Effector CD4-positive, alpha-beta T cell (primary cell): ENCODE results near the gene LRFN4.
"Not testable (repeated sequence)": the region's sequence is repeated elsewhere in the genome, so short reads cannot be mapped to it uniquely, and the experiment has no call there.

Experiments
- DNase-seq: peaks from one replicate; pipeline ENCODE4 v3.0.0-alpha.2; 2020
- total RNA-seq: gene quantifications from one replicate; lab custom pipeline; 2026; lab: John Stamatoyannopoulos, UW

Gene LRFN4
- 8.3 reads per million, percentile 28 among the genes with 10 or more reads in this experiment for total RNA-seq

- DNase-seq: peak; percentile 50
Measured at GRCh38 chr11:66856496-66857233, at the start of gene LRFN4. Gene LRFN4, plus strand, starts transcription at chr11:66857064. Its CDS starts 681 bp downstream, at chr11:66857745.

DNA sequence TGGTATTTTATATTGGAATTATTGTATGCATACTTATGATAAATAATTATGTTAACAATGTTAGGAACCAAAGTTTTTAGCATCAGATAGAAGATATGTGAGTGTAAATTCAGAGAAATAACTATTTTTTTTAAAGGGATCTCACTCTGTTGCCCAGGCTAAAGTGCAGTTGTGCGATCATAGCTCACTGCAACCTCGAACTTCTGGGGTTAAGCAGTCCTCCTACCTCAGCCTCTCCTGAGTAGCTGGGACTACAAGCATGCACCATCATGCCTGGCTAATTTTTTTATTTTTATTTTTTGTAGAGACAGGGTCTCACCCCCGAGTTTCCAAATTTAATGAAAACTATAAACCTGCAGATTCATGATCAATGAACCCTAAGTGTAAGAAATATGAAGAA lies 47.3 kb upstream of the LRFN4 start:
- no peak for DNase-seq

GRCh38 chr11:66810576-66811185 lies 46.2 kb upstream of the LRFN4 start:
- DNase-seq: no peak

DNA sequence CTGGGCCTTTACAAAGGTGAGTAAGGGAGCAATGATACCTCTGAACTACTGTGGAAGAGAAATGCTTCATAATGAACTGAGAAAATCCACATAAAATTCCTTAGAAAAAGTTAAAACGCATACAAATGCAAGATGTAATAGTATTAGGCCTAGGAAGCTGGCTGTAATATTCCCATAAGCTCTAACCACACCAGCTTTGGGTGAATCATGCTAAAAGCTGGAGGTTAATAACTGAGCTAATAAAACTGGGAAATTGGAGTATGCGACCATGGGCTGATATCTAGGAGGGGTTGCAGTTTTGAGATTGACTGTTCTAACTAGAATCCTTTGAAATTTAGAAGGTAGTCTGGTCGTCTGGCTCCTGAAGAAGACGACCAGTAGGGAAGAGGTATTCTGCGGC lies 42.2 kb upstream of the LRFN4 start:
- DNase-seq: no peak

GRCh38 chr11:66815646-66816045 lies 41.2 kb upstream of the LRFN4 start:
- no peak for DNase-seq

- no peak for DNase-seq
Measured at GRCh38 chr11:66818231-66818955, 38.5 kb upstream of the LRFN4 start.

DNA sequence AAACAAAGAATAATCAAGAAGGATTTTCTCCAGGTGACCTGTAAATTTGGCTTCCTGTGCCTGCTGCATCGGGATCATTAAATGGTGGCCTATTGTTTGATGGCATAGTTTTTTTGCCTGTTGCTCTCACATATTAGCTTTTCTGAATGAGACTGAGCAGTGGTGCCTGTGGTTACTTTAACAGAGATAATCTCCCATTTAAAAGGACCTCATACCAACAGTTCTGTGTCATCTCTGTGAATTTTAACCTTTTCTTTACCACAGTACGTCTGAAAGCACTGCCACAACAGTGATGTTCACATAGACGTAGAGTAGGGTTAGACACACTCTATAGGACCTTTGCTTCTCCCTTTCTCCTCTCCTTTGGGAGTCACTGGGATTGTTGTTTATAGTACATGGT lies 36.5 kb upstream of the LRFN4 start:
- DNase-seq: no peak

GRCh38 chr11:66820901-66821300 lies 36.0 kb upstream of the LRFN4 start:
- DNase-seq: no peak

GRCh38 chr11:66823700-66824099 lies 33.2 kb upstream of the LRFN4 start:
- no peak for DNase-seq

DNA sequence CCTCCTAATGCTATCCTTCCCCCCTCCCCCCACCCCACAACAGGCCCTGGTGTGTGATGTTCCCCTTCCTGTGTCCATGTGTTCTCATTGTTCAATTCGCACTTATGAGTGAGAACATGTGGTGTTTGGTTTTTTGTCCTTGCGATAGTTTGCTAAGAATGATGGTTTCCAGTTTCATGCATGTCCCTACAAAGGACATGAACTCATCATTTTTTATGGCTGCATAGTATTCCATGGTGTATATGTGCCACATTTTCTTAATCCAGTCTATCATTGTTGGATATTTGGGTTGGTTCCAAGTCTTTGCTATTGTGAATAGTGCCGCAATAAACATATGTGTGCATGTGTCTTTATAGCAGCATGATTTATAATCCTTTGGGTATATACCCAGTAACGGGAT lies 32.3 kb upstream of the LRFN4 start:
- DNase-seq: not testable (repeated sequence)

GRCh38 chr11:66834539-66834845 lies 22.4 kb upstream of the LRFN4 start:
- no peak for DNase-seq

DNA sequence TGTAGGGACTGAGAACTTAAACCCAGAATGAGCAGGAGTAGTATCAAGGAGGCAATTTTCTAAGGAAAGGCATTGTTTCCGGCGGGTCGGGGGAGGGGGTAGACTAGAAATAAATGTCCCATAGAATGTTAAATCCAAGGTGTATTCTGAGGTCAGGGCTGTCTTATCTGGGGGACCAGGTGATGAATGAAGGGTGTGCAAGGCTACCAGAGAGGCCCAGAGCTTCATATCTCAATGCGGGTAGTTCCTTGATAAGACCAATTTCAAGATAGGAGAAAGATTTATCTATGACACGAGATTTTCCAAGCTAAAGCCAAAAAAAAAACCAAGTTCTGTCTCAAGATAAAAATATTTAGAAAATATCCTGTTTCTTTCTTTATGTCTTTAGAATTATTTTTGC lies 21.9 kb upstream of the LRFN4 start:
- no peak for DNase-seq

DNA sequence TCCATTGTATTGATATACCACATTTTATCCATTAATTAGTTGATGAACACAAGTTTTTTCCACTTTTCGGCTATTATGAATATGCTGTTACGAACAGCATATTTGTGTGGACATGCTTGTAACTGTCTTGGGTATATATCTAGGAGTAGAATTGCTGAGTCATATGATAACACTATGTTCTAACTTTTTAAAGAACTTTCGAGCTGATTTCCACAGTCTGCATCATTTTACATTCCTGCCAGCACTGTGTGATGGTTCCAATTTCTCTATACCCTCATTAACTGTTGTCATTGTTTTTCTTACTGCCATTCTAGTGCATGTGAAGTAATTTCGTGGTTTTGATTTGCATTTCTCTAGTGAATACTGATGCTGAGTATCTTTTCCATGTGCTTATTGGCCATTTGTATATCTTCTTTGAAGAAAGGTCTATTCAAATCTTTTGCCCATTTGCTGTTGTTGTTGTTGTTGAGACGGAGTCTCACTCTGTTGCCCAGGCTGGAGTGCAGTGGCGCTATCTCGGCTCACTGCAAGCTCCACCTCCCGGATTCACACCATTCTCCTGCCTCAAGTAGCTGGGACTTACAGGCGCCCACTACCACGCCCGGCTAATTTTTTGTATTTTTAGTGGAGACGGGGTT lies 21.0 kb upstream of the LRFN4 start:
- no peak for DNase-seq

- no peak for DNase-seq
Measured at GRCh38 chr11:66840317-66841091, 16.4 kb upstream of the LRFN4 start.

DNA sequence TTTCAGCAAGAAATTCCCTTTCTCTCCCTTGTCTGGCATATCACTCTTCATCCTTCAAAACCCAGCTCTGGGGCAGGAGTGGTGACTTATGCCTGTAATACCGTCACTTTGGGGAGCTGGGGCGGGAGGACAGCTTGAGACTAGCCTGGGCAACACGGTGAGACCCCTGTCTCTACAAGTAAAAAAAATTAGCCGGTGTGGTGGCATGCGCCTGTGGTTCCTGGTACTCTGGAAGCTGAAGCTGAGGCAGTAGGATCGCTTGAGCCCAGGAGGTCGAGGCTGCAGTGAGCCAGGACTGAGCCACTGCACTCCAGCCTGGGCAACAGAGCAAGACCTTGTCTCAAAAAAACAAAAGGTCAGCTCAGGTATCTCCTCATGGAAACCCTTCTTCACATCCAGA lies 15.0 kb upstream of the LRFN4 start:
- no peak for DNase-seq

GRCh38 chr11:66842501-66842895 lies 14.4 kb upstream of the LRFN4 start:
- DNase-seq: no peak

DNA sequence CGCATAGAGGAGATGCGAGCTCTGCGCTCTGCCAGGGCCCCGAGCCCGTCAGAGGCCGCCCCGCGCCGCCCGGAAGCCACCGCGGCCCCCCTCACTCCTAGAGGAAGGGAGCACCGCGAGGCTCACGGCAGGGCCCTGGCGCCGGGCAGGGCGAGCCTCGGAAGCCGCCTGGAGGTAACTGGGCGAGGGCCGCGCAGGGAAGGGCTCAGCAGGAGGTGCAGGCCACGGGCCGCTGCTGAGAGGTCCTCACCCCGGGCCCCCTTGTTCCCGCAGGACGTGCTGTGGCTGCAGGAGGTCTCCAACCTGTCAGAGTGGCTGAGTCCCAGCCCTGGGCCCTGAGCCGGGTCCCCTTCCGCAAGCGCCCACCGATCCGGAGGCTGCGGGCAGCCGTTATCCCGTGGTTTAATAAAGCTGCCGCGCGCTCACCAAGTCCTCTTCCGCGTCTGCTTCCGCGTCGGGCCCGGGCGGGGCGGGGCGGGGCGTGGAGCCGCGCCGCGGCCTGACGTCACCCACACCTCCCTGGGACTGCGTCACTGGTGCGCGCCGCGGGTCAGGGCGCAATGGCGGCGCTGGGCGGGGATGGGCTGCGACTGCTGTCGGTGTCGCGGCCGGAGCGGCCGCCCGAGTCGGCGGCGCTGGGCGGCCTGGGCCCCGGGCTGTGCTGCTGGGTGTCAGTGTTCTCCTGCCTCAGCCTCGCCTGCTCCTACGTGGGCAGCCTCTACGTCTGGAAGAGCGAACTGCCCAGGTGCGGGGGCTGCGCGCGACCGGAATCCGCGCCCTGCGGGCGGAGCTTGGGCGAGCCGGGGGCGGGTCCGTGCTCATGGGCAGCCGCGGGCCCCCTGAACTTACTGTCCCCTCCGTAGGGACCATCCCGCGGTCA lies 13.7 kb upstream of the LRFN4 start, which contains the start of gene RCE1:
Gene RCE1, plus strand, starts transcription at position 546 of the 880 bp plus-strand sequence. Its CDS starts 15 bp downstream, at position 561.
- peak; percentile 88 for DNase-seq

GRCh38 chr11:66843776-66844495 lies 12.9 kb upstream of the LRFN4 start:
- DNase-seq: no peak

DNA sequence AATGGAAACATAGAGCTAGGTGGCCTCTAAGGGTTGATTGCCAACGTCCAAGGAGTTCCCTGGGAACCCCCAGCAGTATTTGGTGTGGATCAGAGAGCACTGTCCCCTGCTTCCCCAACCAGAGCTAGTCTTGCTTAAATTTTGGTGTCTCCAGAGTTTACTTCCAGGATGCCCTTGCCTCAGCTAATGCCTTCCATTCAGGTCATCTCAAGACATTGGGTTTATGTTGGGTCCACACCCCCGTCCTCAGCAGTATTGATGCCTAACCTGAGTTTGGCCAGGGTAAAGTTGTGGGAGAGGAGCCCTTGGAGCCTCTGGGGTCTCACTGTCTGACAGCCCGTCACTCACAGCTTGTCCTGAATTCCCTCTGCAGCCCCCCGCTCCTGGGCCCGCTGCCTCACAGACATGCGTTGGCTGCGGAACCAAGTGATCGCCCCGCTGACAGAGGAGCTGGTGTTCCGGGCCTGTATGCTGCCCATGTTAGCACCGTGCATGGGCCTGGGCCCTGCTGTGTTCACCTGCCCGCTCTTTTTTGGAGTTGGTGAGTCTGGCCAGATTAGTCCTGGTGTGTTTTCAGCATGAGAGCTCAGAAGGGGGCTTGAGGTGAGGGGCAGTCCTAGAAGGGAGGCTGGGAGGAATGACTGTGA lies 12.2 kb upstream of the LRFN4 start:
- no peak for DNase-seq

GRCh38 chr11:66845143-66845875 lies 11.6 kb upstream of the LRFN4 start:
- DNase-seq: no peak
